Colonic mucosa (tissue), 4 donors: ENCODE results near the gene ZMIZ1. TPM values are rescaled to one million over a fixed set of nuclear protein-coding genes. Genes with fewer than 3 reads are reported as not detected.

Source experiments
- DNase-seq: peaks from one replicate; pipeline ENCODE4 v3.0.0-alpha.2; 2020
- H3K27ac ChIP-seq: fragments of 200-600 bp; one replicate; pipeline ENCODE4 v1.8.0; 2021
- H3K27me3 ChIP-seq: fragments of 200-600 bp; one replicate; pipeline ENCODE4 v1.8.0; 2021
- H3K36me3 ChIP-seq: fragments of 200-600 bp; one replicate; pipeline ENCODE4 v1.8.0; 2021
- H3K4me1 ChIP-seq: fragments of 200-600 bp; one replicate; pipeline ENCODE4 v1.8.0; 2021; ENCODE audit warnings: mild to moderate bottlenecking
- H3K4me3 ChIP-seq: fragments of 200-600 bp; one replicate; pipeline ENCODE4 v1.8.0; 2021
- H3K9ac ChIP-seq, 2 donors: one replicate each; pipeline ENCODE4 v1.7.0; 2013; ENCODE audit warnings: control low read depth in 2 of 2, low read depth in 2 of 2, low read length in 2 of 2
- H3K9me3 ChIP-seq: fragments of 200-600 bp; one replicate; pipeline ENCODE4 v1.8.0; 2021
- intact Hi-C: fragments of 100-400 bp; cut with DNase I; formaldehyde crosslinking; loops from one replicate; pipeline ENCODE4 v1.14.1; 2022
- total RNA-seq, 2 donors: library from RNA; stranded (reverse); fragmentation: NEBNext Ultra II Directional in 1 of 2; extraction: Animal tissue kit (Norgen Biotek cat#: 25700) in 1 of 2; gene quantifications; one replicate each; pipeline ENCODE4 v1.2.1, GENCODE V29; 2021
- TF ChIP-seq, protein P1 (sequence below): fragments of 200-600 bp; IDR thresholded peaks from one replicate; pipeline ENCODE4 v1.8.0; 2022; ENCODE audit warnings: antibody characterized with exemption, mild to moderate bottlenecking
- donor health status: healthy.
- donor health status: DM: no; HTN: no; CAD: no.
- donor health status: DM: no; HTN: no; CAD: no.

Gene ZMIZ1
- total RNA-seq, 2 donors from 2014 or later = 51.0 to 54.0 TPM

DNA sequence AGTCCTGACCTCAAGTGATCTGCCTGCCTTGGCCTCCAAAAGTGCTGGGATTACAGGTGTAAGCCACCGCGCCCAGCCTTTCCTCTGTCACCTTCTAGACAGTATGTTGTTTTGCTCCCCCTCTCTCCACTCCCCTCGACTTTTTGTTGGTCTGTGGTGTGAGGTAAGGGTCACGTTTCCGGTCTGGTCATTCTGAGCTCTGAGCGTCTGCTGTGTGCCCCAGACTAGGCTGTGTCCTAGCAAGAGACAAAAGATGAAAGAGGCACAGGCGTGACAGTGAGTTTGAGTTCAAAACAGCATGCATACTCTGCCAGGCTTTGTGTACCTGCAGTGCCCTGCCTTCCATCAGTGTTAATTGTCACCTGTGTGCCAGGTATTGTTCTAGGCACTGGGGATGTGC is 191.1 kb downstream of the ZMIZ1 start:
- intact Hi-C loops = no loop called here
- no peak for DNase-seq
- H3K9ac ChIP-seq = no peak overlapping the region
- no peaks in the 10 kb centered on the region for H3K4me1 ChIP-seq
- TF ChIP-seq, protein P1, sequence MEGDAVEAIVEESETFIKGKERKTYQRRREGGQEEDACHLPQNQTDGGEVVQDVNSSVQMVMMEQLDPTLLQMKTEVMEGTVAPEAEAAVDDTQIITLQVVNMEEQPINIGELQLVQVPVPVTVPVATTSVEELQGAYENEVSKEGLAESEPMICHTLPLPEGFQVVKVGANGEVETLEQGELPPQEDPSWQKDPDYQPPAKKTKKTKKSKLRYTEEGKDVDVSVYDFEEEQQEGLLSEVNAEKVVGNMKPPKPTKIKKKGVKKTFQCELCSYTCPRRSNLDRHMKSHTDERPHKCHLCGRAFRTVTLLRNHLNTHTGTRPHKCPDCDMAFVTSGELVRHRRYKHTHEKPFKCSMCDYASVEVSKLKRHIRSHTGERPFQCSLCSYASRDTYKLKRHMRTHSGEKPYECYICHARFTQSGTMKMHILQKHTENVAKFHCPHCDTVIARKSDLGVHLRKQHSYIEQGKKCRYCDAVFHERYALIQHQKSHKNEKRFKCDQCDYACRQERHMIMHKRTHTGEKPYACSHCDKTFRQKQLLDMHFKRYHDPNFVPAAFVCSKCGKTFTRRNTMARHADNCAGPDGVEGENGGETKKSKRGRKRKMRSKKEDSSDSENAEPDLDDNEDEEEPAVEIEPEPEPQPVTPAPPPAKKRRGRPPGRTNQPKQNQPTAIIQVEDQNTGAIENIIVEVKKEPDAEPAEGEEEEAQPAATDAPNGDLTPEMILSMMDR = no peak
- no peaks in the 10 kb centered on the region for H3K36me3 ChIP-seq
- H3K9me3 ChIP-seq = no peaks in the 10 kb centered on the region
- no peak overlapping the region for H3K4me3 ChIP-seq
- no peaks in the 10 kb centered on the region for H3K27me3 ChIP-seq
- no peak overlapping the region for H3K27ac ChIP-seq

DNA sequence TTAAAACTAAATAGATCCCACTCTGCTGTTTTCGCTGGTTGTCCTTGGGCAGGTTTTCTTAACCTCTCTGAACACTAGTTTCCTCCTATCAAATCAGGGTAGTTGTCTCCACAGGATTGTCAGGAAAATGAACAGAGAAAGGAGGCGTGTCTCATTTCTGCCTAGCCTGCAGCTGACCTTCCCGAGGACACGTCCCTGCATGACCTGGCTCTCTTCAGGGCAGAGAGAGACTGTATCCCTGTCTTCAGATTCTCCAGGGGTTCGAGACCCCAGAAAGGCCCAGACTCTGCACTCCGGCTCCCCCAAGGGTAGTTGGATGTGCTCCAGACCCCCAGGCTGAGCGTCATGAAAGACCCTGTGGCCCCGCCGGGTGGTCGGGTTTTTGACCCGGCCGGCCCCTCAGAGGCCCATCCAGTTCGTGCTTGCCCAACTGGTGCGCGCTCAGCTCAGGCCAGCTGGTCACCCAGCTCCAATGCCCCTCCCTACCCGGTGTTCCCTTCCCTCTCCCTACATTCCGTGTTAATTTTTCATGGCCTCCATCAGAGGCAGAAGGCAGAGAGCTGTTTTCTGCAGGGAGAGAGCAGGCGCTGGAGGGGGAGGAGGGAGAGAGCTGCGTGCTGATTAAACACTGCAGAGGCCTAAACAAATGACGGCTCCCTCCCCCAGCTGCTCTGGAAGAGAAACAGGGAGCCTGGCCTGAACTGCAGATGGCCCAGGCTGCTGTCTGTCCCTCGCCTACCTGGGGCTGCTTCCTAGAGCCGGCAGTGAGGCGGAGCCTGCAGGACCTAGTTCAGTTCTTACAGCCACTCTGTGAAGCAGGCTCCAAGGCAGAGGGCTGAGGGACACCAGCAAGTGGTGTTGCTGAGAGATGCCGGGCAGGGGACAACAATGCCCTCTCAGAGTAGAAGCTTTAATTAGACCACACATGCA is 192.3 kb downstream of the ZMIZ1 start:
- Histone ChIP-seq H3K27ac (no peak overlapping the region), H3K36me3 (no peaks in the 10 kb centered on the region), H3K9me3 (no peaks in the 10 kb centered on the region), H3K27me3 (no peaks in the 10 kb centered on the region), H3K4me1 (no peaks in the 10 kb centered on the region), H3K4me3 (no peak overlapping the region), H3K9ac (no peak overlapping the region)
- TF ChIP-seq, protein P1 = no peak
- intact Hi-C loops = no loop called here
- no peak for DNase-seq

DNA sequence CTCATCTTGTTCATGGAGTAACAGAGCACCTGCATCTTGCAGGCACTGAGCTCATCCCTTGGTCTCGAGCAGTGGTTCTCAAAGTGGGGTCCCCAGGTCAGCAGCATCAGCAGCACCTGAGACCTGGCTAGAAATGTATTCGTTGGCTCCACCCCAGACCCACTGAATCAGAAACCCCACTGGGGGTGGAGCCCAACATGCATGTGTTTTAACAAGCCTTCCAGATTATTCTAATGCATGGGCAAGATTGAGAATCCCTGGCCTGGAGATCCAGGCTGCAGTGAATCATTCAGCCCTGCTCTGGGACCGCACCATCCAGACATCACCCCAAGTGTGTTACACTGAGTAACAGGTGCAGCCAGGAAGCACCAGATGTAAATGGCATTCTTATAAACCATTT is 193.4 kb downstream of the ZMIZ1 start:
- H3K27ac ChIP-seq = no peak overlapping the region

DNA sequence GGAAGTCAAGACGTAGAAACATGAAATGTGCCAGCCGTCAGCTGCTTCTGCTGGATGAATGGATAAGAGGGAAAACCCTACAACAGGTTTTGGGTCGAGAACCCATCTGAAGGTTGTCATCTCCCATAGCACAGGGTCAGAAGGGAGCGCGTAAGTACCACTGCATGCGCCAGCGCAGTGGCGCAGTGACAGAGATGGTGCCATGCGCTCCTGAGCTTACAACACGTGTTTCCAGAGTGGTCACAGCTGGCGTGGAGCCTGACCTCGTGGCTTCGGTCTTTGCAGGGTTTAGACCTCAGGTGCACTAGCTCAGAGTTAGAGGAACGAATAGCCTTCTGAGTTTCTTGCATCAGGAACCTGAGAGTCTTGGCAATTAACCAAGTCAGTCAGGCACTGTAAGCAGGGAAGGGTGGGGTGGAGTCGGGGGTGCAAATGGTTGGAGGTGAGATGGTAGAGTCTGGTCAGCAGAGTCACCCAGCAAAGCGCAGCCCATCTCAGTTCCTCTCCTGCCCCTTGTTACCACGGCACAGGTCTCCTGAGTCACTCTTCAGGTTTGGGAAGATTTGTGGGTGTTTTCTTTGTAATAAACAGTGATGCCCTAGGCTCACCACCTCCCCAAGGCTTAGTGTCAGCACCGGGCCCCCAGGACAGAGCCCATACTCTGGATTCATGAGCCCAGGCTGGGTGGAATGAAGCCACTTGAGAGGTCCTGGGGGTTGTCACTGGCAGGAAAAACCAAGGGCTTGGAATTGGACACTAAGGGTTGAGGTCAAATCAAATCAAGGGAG is 194.4 kb downstream of the ZMIZ1 start:
- no peaks in the 10 kb centered on the region for H3K36me3 ChIP-seq
- no peaks in the 10 kb centered on the region for H3K27me3 ChIP-seq
- H3K27ac ChIP-seq = no peak overlapping the region
- no peak overlapping the region for H3K9ac ChIP-seq
- H3K9me3 ChIP-seq = no peaks in the 10 kb centered on the region
- DNase-seq = no peak
- intact Hi-C loops = no loop called here
- TF ChIP-seq, protein P1 = no peak
- H3K4me1 ChIP-seq = no peaks in the 10 kb centered on the region
- no peak overlapping the region for H3K4me3 ChIP-seq

More for the DNA sequence above, 193.4 kb downstream of the ZMIZ1 start:
- intact Hi-C loops = no loop called here
- H3K9ac ChIP-seq = no peak overlapping the region
- TF ChIP-seq, protein P1 = no peak
- DNase-seq = no peak
- no peaks in the 10 kb centered on the region for H3K4me1 ChIP-seq
- H3K27me3 ChIP-seq = no peaks in the 10 kb centered on the region
- no peaks in the 10 kb centered on the region for H3K36me3 ChIP-seq
- H3K9me3 ChIP-seq = no peaks in the 10 kb centered on the region
- H3K4me3 ChIP-seq = no peak overlapping the region

DNA sequence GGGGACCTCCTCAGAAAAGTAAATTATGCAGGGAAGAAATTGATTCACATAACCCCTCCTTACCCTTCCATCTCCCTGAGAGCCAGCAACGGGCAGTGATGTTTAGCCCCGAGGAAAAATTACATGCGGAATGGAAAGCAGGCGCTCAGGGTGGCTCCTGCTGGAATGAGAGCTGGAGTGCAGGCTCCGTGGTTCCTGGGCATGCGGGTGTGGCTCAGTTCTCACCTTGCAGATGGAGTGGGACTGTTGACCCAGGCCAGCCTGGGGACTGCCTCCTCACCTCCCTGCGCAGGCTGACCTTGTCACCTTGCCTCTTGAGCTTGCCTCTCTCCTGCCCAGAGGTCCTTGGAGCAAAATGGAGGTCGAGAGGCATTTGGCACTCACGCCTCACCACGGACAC is 195.2 kb downstream of the ZMIZ1 start:
- H3K27me3 ChIP-seq = no peaks in the 10 kb centered on the region
- no peaks in the 10 kb centered on the region for H3K4me1 ChIP-seq
- TF ChIP-seq, protein P1 = no peak
- no peak overlapping the region for H3K9ac ChIP-seq
- H3K9me3 ChIP-seq = no peaks in the 10 kb centered on the region
- no peak for DNase-seq
- intact Hi-C loops = no loop called here
- H3K4me3 ChIP-seq = no peak overlapping the region
- H3K36me3 ChIP-seq = no peaks in the 10 kb centered on the region
- no peak overlapping the region for H3K27ac ChIP-seq
